ENCODE data around the gene CEP89.
"Not testable (repeated sequence)": the region's sequence is repeated elsewhere in the genome, so short reads cannot be mapped to it uniquely, and the experiment has no call there.

Gene CEP89

GRCh38 chr19:32971715-32972540, at the start of gene CEP89, which contains the start of gene FAAP24:
Gene CEP89, minus strand, starts transcription at chr19:32971958. Its CDS starts 84 bp downstream, at chr19:32971874.
Gene FAAP24, plus strand, starts transcription at chr19:32972242. Its CDS starts 955 bp downstream, at chr19:32973197.
- DNase-seq (ENCODE audit: low read depth in 2 of 2): peak; percentile 90 to 96

- DNase-seq (ENCODE audit: low read depth in 2 of 2): not testable (repeated sequence)
Observed at GRCh38 chr19:33010891-33011290, 39.1 kb upstream of the CEP89 start.

DNA sequence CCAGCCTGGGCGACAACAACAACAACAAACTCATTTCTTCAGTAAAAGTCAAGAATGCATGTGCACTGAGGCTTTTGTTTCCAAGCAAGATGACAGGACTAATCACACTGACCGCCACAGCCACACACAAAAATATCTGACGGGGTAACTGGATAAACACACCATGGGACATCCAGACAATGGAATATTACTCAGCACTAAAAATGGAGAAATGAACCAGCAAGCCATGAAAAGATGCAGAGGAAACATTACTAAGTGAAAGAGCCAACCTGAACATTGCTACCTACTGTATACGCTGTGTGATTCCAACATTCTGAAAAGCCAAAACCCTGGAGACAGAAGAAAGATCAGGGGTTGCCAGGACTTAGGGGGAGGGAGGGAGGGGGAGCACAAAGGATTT, 37.0 kb upstream of the CEP89 start:
- DNase-seq (ENCODE audit: low read depth in 2 of 2): no peak

DNA sequence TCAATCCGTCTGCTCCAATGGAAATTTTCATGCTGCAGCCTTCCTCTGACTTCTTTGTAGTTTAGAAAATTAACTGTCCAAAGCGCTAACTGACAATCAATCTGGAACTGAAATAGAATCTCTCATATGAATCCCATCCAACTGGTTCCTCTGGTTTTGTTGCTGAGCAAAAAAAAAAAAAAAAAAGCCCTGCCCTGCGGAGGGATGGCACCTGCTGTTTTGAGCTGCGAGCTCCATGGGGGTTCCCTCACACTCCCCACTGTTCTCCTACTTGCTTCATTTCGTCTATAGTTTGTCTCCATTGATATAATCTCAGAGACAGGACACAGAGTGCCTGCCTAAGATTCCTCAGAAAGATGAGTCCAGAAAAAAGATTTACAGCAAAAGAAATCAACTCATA, 33.7 kb upstream of the CEP89 start:
- no peak for DNase-seq (ENCODE audit: low read depth in 2 of 2)

- DNase-seq (ENCODE audit: low read depth in 2 of 2): not testable (repeated sequence)
Observed at GRCh38 chr19:33003424-33004024, 31.8 kb upstream of the CEP89 start.

GRCh38 chr19:33002126-33002865, 30.5 kb upstream of the CEP89 start:
- not testable (repeated sequence) for DNase-seq (ENCODE audit: low read depth in 2 of 2)

DNA sequence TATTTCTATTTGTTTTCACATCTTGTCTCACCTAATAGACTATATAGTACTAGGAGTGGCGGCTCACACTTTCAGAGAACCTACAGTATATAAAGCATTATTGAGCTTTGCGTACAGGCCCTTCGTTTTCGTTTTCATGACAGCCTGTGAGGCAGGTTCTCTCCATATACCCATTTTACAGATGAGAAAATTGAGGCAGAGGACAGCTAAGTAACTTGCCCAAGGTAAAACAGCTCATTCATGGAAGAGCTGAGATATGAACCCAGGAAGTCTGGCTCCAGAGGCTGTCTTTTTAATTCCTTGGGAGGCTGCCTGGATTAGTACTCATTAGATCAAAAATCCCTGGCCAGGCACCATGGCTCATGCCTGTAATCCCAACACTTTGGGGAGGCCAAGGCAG, 29.2 kb upstream of the CEP89 start:
- no peak for DNase-seq (ENCODE audit: low read depth in 2 of 2)

GRCh38 chr19:33000510-33000909, 28.8 kb upstream of the CEP89 start:
- no peak for DNase-seq (ENCODE audit: low read depth in 2 of 2)

DNA sequence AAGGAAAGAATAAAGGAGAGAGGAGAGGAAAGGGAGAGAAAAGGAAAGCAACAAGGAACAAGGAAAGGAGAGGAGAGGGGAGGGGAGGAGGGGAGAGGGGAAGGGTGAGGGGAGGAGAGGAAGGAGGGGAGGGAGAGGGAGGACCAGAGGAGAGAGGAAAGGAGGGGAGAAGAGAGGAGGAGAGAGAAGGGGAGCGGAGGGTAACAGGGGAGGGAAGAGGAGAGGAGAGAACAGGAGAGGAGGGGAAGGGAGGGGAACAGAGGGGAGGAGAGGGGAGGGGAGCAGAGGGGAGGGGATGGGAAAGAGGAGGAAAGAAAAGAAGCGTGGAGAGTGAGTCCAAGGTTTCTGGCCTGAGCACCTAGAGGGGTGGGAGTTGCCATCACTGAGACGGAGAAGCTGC, 27.0 kb upstream of the CEP89 start:
- DNase-seq (ENCODE audit: low read depth in 2 of 2): no peak

DNA sequence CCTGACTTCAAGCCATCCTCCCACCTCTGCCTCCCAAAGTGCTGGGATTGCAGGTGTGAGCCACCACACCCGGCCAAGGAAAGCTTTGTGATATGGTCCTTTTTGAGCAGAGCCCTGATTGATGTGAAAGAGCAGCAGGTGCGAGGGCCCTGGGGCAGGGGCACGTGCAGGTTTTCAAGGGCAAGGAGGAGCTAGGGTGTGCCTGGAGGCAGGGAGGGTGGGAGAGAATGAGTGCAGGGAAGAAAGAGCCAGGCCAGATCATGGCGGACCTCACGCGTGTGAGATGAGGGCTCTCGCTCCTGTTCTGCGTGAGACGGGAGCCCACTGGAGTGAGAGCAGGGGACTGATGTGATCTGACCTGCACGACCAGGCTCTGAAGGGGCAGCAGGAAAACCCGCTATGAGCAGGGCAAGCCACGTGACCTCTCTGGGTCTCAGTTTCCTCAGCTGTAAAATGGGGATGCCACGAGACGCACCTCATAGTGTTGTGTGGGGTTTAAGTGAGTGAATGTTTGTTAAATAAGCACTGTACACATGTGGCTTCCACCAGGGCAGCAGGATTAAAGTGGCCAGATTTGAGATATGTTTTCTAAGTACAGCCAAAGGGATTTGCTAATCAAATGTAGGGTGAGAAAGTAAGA, 26.1 kb upstream of the CEP89 start:
- no peak for DNase-seq (ENCODE audit: low read depth in 2 of 2)

- DNase-seq (ENCODE audit: low read depth in 2 of 2): not testable (repeated sequence)
Observed at GRCh38 chr19:32997061-32997464, 25.3 kb upstream of the CEP89 start.

GRCh38 chr19:32995966-32996365, 24.2 kb upstream of the CEP89 start:
- DNase-seq (ENCODE audit: low read depth in 2 of 2): not testable (repeated sequence)

DNA sequence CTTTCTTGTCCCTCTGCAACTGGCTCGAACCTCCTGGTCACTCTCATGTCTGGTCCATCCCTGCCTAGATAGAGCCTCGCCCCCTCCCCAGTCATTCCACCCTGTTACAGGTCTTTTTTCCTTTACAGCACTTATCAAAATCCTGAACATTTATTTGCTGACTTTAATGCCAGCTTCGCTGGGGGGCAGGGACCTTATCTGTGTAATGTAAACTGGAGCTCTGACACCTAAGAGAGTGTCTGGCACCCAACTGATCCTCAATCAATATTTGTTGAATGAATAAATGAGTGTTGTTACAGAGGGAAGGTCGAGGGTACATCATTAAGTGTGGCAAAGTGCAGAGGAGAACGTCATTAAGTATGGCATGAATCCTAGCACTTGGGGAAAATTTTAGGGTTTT, 17.0 kb upstream of the CEP89 start:
- no peak for DNase-seq (ENCODE audit: low read depth in 2 of 2)

GRCh38 chr19:32988254-32988653, 16.5 kb upstream of the CEP89 start:
- DNase-seq (ENCODE audit: low read depth in 2 of 2): not testable (repeated sequence)

DNA sequence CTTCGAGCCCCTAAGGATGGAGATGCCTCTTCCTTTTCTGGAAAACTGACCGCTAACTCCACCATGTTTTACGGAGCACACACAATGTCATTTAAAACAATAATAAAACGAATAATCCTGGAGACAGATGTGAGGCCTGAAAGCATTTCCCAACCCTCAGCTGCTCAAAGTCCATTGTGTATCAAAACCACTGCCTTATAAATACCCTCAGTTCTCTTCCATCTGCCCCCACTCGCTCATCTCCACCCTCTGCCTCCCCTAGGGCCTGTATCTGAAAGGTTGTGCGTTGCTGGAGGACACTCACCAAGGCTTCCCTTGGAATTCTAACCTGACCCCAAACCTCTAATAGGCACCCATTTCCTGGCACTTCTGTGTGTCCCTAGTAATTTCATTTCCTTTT, 10.7 kb upstream of the CEP89 start:
- DNase-seq (ENCODE audit: low read depth in 2 of 2): not testable (repeated sequence)

DNA sequence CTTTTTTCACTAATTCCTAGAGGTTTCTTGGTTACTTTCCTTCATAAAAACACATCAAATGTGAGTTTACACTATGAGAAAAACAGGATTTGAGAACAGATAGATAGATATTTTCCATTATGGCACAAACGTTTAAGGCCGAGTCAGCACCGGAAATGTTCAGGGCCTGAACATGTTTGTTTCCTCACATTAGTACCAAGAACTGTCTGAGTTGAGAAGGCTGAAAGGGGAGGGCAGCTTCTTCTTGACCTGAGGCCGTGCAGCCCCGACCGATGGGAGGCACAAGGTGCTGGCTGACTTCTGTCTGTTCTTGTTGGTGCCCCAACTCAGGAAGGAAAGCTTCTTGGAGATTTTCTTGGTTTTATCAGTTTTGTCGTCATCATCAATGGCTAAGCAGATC, 8.0 kb upstream of the CEP89 start:
- not testable (repeated sequence) for DNase-seq (ENCODE audit: low read depth in 2 of 2)

- DNase-seq (ENCODE audit: low read depth in 2 of 2): not testable (repeated sequence)
Observed at GRCh38 chr19:32977813-32978212, 6.1 kb upstream of the CEP89 start.

GRCh38 chr19:32977280-32977679, 5.5 kb upstream of the CEP89 start:
- no peak for DNase-seq (ENCODE audit: low read depth in 2 of 2)

GRCh38 chr19:32976223-32976805, 4.6 kb upstream of the CEP89 start:
- DNase-seq (ENCODE audit: low read depth in 2 of 2): peak; percentile 41 to 61

DNA sequence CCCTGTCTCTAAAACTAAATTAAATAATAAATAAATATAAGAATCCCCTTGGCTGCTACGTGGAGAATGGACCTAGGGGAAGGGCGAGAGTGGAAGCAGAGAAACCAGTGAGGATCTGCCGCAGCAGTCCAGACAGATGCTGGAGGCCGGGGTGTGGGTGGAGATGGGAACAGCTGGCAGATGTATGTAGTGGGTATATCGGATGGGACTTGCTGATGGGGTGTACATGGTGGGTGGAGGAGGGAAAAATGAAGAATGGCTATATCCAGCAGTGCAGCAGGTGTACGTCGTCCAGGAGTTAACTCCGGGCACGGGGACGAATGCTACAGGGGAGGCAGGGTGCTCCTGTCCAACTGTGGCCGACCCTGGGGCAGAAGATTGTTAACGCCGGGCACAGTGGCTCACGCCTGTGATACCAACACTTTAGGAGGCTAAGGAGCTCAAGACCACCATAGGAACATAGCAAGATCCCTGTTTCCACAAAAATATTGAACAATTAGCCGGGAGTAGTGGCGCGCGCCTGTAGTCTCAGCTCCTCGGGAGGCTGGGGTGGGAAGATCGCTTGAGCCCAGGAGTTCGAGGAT, 654 bp downstream of the CEP89 start:
- DNase-seq (ENCODE audit: low read depth in 2 of 2): no peak

DNA sequence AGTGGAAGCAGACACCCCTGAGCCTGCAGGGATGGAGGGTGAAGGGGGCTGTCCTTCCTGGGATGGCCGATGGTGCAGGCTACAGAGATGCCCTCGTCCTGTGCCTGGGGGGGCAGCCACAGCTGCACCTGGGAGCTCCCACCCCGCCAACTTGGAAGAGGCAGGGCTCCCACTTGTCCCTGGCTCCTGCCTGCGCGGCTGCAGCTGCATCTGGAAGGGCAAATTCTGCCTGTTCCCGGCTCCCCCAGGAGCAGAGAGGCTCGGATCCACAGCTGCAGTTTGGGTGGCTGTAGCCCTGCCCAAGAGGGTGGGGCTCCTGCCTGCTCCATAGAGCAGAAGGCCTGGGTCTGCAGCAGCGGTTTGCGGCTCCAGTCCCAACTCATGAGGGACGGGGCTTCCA, 2.2 kb downstream of the CEP89 start:
- no peak for DNase-seq (ENCODE audit: low read depth in 2 of 2)
